IMR-90 (cell line): Measurements from ENCODE around the gene PTGR3. TPM values are rescaled to one million over a fixed set of nuclear protein-coding genes. Genes with fewer than 3 reads are reported as not detected.

Experiments
- ATAC-seq: fragments of 200-7000 bp; cut with Tn5 transposase; 2 replicates; pipeline ENCODE4 v1.9.1; 2020; ENCODE audit warnings: low read depth, mild to moderate bottlenecking, moderate library complexity
- BruUV-seq: library from RNA; stranded (reverse); fragments of 400-500 nt; replicated peaks from 2 replicates; lab custom pipeline; 2021; lab: Mats Ljungman, UMichigan
- CTCF ChIA-PET: fragments of 300-600 bp; formaldehyde crosslinking; extraction: SDS; loops from one replicate; lab custom pipeline; 2021; ENCODE audit warnings: antibody characterized with exemption; lab: Yijun Ruan, JAX
- POLR2A ChIA-PET: fragments of 300-600 bp; sonication (Branson Sonifier 250); formaldehyde crosslinking; loops from one replicate; lab custom pipeline; 2022; ENCODE audit warnings: antibody characterized with exemption; ENCODE audit not compliant: unreplicated experiment; lab: Charles Lee
- DNase-seq: peaks from one replicate; pipeline ENCODE4 v3.0.0; 2013
- H2AFZ ChIP-seq: replicated peaks from 2 replicates; pipeline ENCODE3; 2013; ENCODE audit warnings: low read length, mild to moderate bottlenecking; ENCODE audit not compliant: poor library complexity
- H2AK5ac ChIP-seq: 2 replicates; pipeline ENCODE4 v1.6.1; 2013; ENCODE audit warnings: low read depth, low read length, inconsistent platforms
- H2AK9ac ChIP-seq: replicated peaks from 2 replicates; pipeline ENCODE3; 2013; ENCODE audit warnings: mild to moderate bottlenecking, low read depth, low read length, moderate library complexity; ENCODE audit not compliant: poor library complexity
- H2BK120ac ChIP-seq: 2 replicates; pipeline ENCODE4 v1.6.1; 2013; ENCODE audit warnings: low read depth, low read length, inconsistent platforms
- H2BK15ac ChIP-seq: 3 replicates; pipeline ENCODE4 v1.6.1; 2013; ENCODE audit warnings: low read depth, low read length, inconsistent platforms
- H2BK20ac ChIP-seq: 2 replicates; pipeline ENCODE4 v1.6.1; 2013; ENCODE audit warnings: low read depth, mild to moderate bottlenecking, inconsistent platforms, low read length, moderate library complexity
- H2BK5ac ChIP-seq: 2 replicates; pipeline ENCODE4 v1.6.1; 2013; ENCODE audit warnings: mild to moderate bottlenecking, low read depth, low read length, inconsistent platforms; ENCODE audit not compliant: poor library complexity, severe bottlenecking
- H3K14ac ChIP-seq: replicated peaks from 2 replicates; pipeline ENCODE4 v1.6.1; 2013; ENCODE audit warnings: low read depth, low read length, inconsistent platforms
- H3K18ac ChIP-seq: 2 replicates; pipeline ENCODE4 v1.6.1; 2013; ENCODE audit warnings: low read depth, low read length, control low read depth
- H3K23ac ChIP-seq: 2 replicates; pipeline ENCODE4 v1.6.1; 2013; ENCODE audit warnings: low read depth, low read length, inconsistent platforms
- H3K27ac ChIP-seq: 2 replicates; pipeline ENCODE4 v1.5.1; 2013; ENCODE audit warnings: mild to moderate bottlenecking, control low read depth, low read length; ENCODE audit not compliant: insufficient read depth
- H3K27me3 ChIP-seq: 2 replicates; pipeline ENCODE4 v1.6.1; 2013; ENCODE audit warnings: low read length; ENCODE audit not compliant: control insufficient read depth, insufficient read depth
- H3K36me3 ChIP-seq: 2 replicates; pipeline ENCODE4 v1.6.1; 2013; ENCODE audit warnings: low read length, mixed read lengths; ENCODE audit not compliant: control insufficient read depth, insufficient read depth
- H3K4ac ChIP-seq: 2 replicates; pipeline ENCODE4 v1.6.1; 2013; ENCODE audit warnings: low read depth, low read length, inconsistent platforms
- H3K4me1 ChIP-seq: 2 replicates; pipeline ENCODE4 v1.6.1; 2013; ENCODE audit warnings: low read length, mixed read lengths; ENCODE audit not compliant: control insufficient read depth, insufficient read depth
- H3K4me2 ChIP-seq: 2 replicates; pipeline ENCODE4 v1.6.1; 2013; ENCODE audit warnings: low read depth, mild to moderate bottlenecking, control low read depth, low read length, moderate library complexity
- H3K4me3 ChIP-seq: 2 replicates; pipeline ENCODE4 v1.5.1; 2013; ENCODE audit warnings: low read depth, mild to moderate bottlenecking, control low read depth, low read length, moderate library complexity; ENCODE audit not compliant: insufficient read depth
- H3K56ac ChIP-seq: 2 replicates; pipeline ENCODE4 v1.6.1; 2013; ENCODE audit warnings: low read length, inconsistent platforms; ENCODE audit not compliant: insufficient read depth; ENCODE audit errors: extremely low read depth
- H3K79me1 ChIP-seq, 2 experiments: 2 replicates each; pipeline ENCODE4 v1.6.1; 2013; ENCODE audit warnings: low read length in 2 of 2, inconsistent platforms in 1 of 2, low read depth in 1 of 2
- H3K9ac ChIP-seq: 2 replicates; pipeline ENCODE4 v1.6.1; 2013; ENCODE audit warnings: low read depth, low read length, control low read depth
- H3K9me1 ChIP-seq: 2 replicates; pipeline ENCODE4 v1.6.1; 2013; ENCODE audit warnings: low read length, inconsistent platforms; ENCODE audit not compliant: insufficient read depth
- H3K9me3 ChIP-seq: 2 replicates; pipeline ENCODE4 v1.6.1; 2013; ENCODE audit warnings: low read length; ENCODE audit not compliant: control insufficient read depth, insufficient read depth
- H4K20me1 ChIP-seq: 2 replicates; pipeline ENCODE4 v1.6.1; 2013; ENCODE audit warnings: low read length, inconsistent platforms; ENCODE audit not compliant: insufficient read depth
- H4K5ac ChIP-seq: 2 replicates; pipeline ENCODE4 v1.6.1; 2013; ENCODE audit warnings: mild to moderate bottlenecking, low read depth, low read length, control low read depth
- H4K8ac ChIP-seq, 2 experiments: 2 replicates each; pipeline ENCODE4 v1.6.1; 2013; ENCODE audit warnings: low read depth in 2 of 2, low read length in 2 of 2, control low read depth in 1 of 2, inconsistent platforms in 1 of 2
- H4K91ac ChIP-seq: 2 replicates; pipeline ENCODE4 v1.6.1; 2013; ENCODE audit warnings: low read depth, low read length, inconsistent platforms; ENCODE audit not compliant: insufficient read depth
- BHLHE40 ChIP-seq: fragments of 150-350 bp; IDR thresholded peaks from 2 replicates; pipeline ENCODE4 v1.6.1; 2016; ENCODE audit warnings: mild to moderate bottlenecking, low read depth, low read length
- CEBPB ChIP-seq: IDR thresholded peaks from 2 replicates; pipeline ENCODE4 v1.6.1; 2012; ENCODE audit warnings: low read depth, low read length, improper control_type of control experiment
- CHD1 ChIP-seq: IDR thresholded peaks from 2 replicates; pipeline ENCODE4 v1.6.1; 2012; ENCODE audit warnings: low read depth, low read length, improper control_type of control experiment
- CTCF ChIP-seq: conservative IDR thresholded peaks from 2 replicates; pipeline ENCODE4 v1.5.1; 2012; ENCODE audit warnings: mild to moderate bottlenecking, low read depth, low read length, improper control_type of control experiment
- ELK1 ChIP-seq: fragments of 150-350 bp; IDR thresholded peaks from 2 replicates; pipeline ENCODE4 v1.6.1; 2016; ENCODE audit warnings: low read depth, mild to moderate bottlenecking, low read length, moderate library complexity, borderline replicate concordance
- FOS ChIP-seq: fragments of 150-350 bp; IDR thresholded peaks from 2 replicates; pipeline ENCODE4 v1.6.1; 2016; ENCODE audit warnings: low read depth, low read length
- MAFK ChIP-seq: IDR thresholded peaks from 2 replicates; pipeline ENCODE4 v1.6.1; 2012; ENCODE audit warnings: low read depth, low read length, improper control_type of control experiment
- MAZ ChIP-seq: IDR thresholded peaks from 2 replicates; pipeline ENCODE4 v1.6.1; 2012; ENCODE audit warnings: low read depth, mild to moderate bottlenecking, low read length, improper control_type of control experiment, moderate library complexity, borderline replicate concordance
- MXI1 ChIP-seq: IDR thresholded peaks from 2 replicates; pipeline ENCODE4 v1.6.1; 2012; ENCODE audit warnings: low read depth, mild to moderate bottlenecking, low read length, moderate library complexity, borderline replicate concordance
- NFE2L2 ChIP-seq: fragments of 150-350 bp; IDR thresholded peaks from 2 replicates; pipeline ENCODE4 v1.6.1; 2016; ENCODE audit warnings: low read depth, mild to moderate bottlenecking, low read length
- POLR2A ChIP-seq: IDR thresholded peaks from 2 replicates; pipeline ENCODE4 v1.6.1; 2012; ENCODE audit warnings: mild to moderate bottlenecking, low read depth, low read length
- RAD21 ChIP-seq: IDR thresholded peaks from 2 replicates; pipeline ENCODE4 v1.6.1; 2012; ENCODE audit warnings: low read length, improper control_type of control experiment
- RCOR1 ChIP-seq: IDR thresholded peaks from 2 replicates; pipeline ENCODE4 v1.6.1; 2012; ENCODE audit warnings: mild to moderate bottlenecking, low read length, improper control_type of control experiment; ENCODE audit not compliant: insufficient replicate concordance
- RFX5 ChIP-seq: IDR thresholded peaks from 2 replicates; pipeline ENCODE4 v1.8.0; 2012; ENCODE audit warnings: low read depth, mild to moderate bottlenecking, low read length, moderate library complexity
- SMC3 ChIP-seq: fragments of 150-350 bp; IDR thresholded peaks from 2 replicates; pipeline ENCODE4 v1.6.1; 2016; ENCODE audit warnings: low read depth, mild to moderate bottlenecking, antibody characterized with exemption, low read length, moderate library complexity
- WGBS, 2 experiments: methylation state at CpG; one replicate each; pipeline versions ENCODE4 v1.1.5 to v1.1.7; 2013; ENCODE audit warnings: missing lambda C conversion rate in 2 of 2; ENCODE audit not compliant: insufficient read length in 1 of 2; ENCODE audit errors: extremely low coverage in 2 of 2; 5-methylcytosine and 5-hydroxymethylcytosine counted together
- dilution Hi-C: fragments of 300-500 bp; cut with HindIII; formaldehyde crosslinking; loops from one replicate; pipeline ENCODE4 v1.14.3; 2018; ENCODE audit warnings: low sequenced_read_pairs; ENCODE audit not compliant: unreplicated experiment
- in situ Hi-C: fragments of 300-500 bp; cut with MboI; formaldehyde crosslinking; loops from 3 replicates; pipeline ENCODE4 v1.14.3; 2019; ENCODE audit warnings: low sequenced_read_pairs, inconsistent platforms, mixed read lengths
- intact Hi-C: fragments of 100-400 bp; cut with micrococcal nuclease; formaldehyde crosslinking; loops from 2 replicates; pipeline ENCODE4 v1.10.0; 2022
- polyA plus RNA-seq, 3 experiments: library from polyadenylated mRNA; depleted of rRNA; stranded (reverse); fragments of >200 nt; gene quantifications; 2 replicates each; pipeline ENCODE4 v1.2.3, GENCODE V29; 2012; ENCODE audit warnings: low replicate concordance in 1 of 3
- total RNA-seq: library from RNA; depleted of rRNA; stranded (reverse); fragments of >200 nt; gene quantifications from 2 replicates; pipeline ENCODE4 v1.2.3, GENCODE V29; 2012
- TF ChIP-seq, protein P1 (sequence below): fragments of 150-350 bp; IDR thresholded peaks from 2 replicates; pipeline ENCODE4 v1.6.1; 2017; ENCODE audit warnings: mild to moderate bottlenecking, antibody characterized with exemption, low read length, low read depth

Gene PTGR3
- total and polyA plus RNA-seq, 2 of the 4 experiments (the other 2 are of a cell fraction): 16.1 to 26.4 TPM

DNA sequence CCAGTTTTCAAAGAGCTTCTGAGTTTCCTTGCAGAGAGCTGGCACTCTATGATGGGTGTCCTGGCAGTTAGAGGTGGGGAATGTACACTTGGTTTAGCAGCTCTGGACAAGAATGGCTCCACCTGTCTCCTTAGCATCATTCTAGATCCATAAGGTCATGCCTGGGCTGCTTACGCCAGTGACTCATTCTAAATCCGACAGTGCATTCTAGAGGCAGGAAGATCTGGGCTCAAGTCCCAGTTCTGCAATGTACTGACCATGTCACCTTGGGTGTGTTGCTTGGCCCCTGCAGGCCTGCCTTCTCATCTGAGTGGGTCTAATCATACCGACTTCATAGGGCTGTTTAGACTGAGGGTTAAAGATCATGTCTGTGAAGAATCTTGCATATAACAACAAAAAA lies 46.5 kb downstream of the PTGR3 start:
- peaks cover 21% of the 10 kb centered on the region for H3K27me3 ChIP-seq
- DNase-seq (peak; percentile 71), ATAC-seq (peak; percentile 88)
- no peak overlapping the region for H2BK5ac ChIP-seq
- WGBS, 2 experiments: no CpG with 5 or more reads among the region's 3 CpGs
- no peak overlapping the region for H4K5ac ChIP-seq
- dilution Hi-C loops: no loop called here
- H4K91ac ChIP-seq: no peak overlapping the region
- H3K4me2 ChIP-seq: no peak overlapping the region
- in situ Hi-C loops: no loop called here
- intact Hi-C loops: no loop called here
- H3K79me1 ChIP-seq: no peaks in the 10 kb centered on the region
- no peak overlapping the region for H3K18ac ChIP-seq
- H4K8ac ChIP-seq: no peak overlapping the region
- H3K27ac ChIP-seq: no peak overlapping the region
- no peak for TF ChIP-seq RCOR1
- no peak for TF ChIP-seq MXI1
- no peak for TF ChIP-seq CEBPB
- no peak for TF ChIP-seq MAZ
- TF ChIP-seq FOS: no peak
- TF ChIP-seq CTCF: no peak
- no peak for TF ChIP-seq POLR2A
- TF ChIP-seq, protein P1, sequence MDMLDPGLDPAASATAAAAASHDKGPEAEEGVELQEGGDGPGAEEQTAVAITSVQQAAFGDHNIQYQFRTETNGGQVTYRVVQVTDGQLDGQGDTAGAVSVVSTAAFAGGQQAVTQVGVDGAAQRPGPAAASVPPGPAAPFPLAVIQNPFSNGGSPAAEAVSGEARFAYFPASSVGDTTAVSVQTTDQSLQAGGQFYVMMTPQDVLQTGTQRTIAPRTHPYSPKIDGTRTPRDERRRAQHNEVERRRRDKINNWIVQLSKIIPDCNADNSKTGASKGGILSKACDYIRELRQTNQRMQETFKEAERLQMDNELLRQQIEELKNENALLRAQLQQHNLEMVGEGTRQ: no peak
- TF ChIP-seq BHLHE40: no peak
- no peak for TF ChIP-seq ELK1
- TF ChIP-seq RFX5: no peak
- no peak for TF ChIP-seq MAFK
- no peak for TF ChIP-seq NFE2L2
- no peak for TF ChIP-seq RAD21
- no peak for TF ChIP-seq CHD1
- no peak for TF ChIP-seq SMC3
- no peaks in the 10 kb centered on the region for H4K20me1 ChIP-seq
- H3K4me3 ChIP-seq: no peak overlapping the region
- no peak overlapping the region for H3K9ac ChIP-seq
- H3K4me1 ChIP-seq: peaks cover 1% of the 10 kb centered on the region; the same call in 1 of the 2 replicates
- H2AFZ ChIP-seq: no peak overlapping the region
- H3K36me3 ChIP-seq: no peaks in the 10 kb centered on the region
- H2BK120ac ChIP-seq: no peak overlapping the region
- no peak overlapping the region for H3K23ac ChIP-seq
- H2BK20ac ChIP-seq: no peak overlapping the region
- no peak overlapping the region for H2AK5ac ChIP-seq
- ChIA-PET CTCF (no interaction called here), POLR2A (no interaction called here)
- H3K9me1 ChIP-seq: peaks cover 2% of the 10 kb centered on the region; the same call in 1 of the 2 replicates
- no peak overlapping the region for H2AK9ac ChIP-seq
- no peak overlapping the region for H2BK15ac ChIP-seq
- no peak overlapping the region for H3K14ac ChIP-seq
- no TSS peak for BruUV-seq
- no peak overlapping the region for H3K4ac ChIP-seq
- H3K9me3 ChIP-seq: peaks cover 8% of the 10 kb centered on the region; the same call in 1 of the 2 replicates
- no peak overlapping the region for H3K56ac ChIP-seq
